NCI-H1694 treated with DMSO at 0.1 percent for 48 hours (cell line): ENCODE measurements around the gene SKAP1.
A peak's percentile ranks its signal among the peaks of the same experiment; 100 is the strongest.
"Not testable (repeated sequence)": the region's sequence is repeated elsewhere in the genome, so short reads cannot be mapped to it uniquely, and the experiment has no call there.

Source experiments
- DNase-seq: peaks from one replicate; lab custom pipeline; 2025; lab: John Stamatoyannopoulos, UW

Gene SKAP1

DNA sequence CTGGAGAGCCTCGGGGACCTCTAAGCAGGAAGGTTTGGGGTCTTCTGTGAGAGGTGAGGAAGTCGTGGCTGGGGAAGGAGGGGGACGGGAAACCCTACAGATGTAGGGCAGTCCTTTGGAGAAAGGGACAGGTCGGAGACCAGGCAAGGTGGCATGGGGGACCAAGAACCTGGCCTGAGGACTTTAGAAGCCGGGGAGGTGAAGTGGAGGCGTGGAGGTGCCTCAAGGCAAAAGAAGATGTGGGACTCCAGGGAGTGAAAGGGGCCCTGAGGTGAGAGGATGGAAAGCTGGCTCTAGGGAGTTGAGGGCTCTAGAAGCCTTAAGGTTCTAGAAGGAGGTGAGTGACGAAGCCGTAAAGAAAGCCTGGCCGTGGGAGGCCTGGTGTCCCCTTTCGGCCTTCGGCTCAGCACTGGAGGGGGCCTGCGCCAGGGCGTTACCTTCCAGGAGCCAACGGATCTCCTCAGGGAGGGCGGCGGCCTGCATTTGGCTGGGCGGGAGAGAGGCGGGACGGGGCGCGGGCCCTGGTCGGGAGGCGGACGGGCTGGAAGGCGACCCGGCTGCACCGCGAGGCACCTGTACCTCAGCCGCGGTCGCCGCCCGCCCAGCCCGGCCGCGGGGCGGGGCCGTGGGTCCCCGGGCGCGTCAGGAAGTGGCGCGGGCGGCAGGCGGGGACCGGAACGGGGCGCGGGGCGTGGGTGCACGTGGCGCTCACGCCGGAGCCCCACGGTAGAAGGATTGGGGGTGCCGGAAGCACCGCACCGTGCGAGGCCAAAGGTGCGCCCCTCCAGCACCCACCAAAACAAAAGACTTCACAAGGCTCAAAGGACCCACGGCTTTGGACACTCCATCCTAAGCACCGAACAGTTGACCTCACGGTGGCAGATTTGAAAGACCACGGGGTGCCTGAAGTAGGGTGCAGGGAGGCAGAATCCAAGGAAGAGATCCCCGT, at the start of gene SKAP1:
TSS of gene SKAP1 (minus strand) at position 577 of the 949 bp plus-strand sequence.
- DNase-seq, result no peak

- no peak for DNase-seq
Observed at GRCh38 chr17:48479014-48479402, 49.0 kb upstream of the SKAP1 start.

- no peak for DNase-seq
Observed at GRCh38 chr17:48478224-48479013, 48.4 kb upstream of the SKAP1 start.

DNA sequence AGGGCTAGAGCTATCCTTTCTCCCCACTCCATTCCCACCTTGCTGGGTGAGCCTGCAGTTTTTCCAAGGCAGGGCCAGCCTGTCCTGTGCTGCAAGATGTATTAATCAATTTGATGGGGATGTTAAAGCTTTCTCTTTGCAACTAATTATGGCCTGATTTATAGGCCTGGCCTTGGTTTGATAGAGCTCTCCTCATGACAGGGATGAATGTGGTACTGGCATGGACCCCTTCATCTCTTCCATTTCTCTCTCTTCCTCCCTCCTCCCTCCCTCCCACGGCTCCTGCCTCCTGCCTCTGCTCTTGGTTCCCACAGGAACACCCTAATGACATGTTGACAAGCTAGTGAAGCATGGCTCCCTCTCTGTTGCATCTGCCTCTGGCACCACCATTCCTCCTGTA, 47.2 kb upstream of the SKAP1 start:
- DNase-seq, result no peak

DNA sequence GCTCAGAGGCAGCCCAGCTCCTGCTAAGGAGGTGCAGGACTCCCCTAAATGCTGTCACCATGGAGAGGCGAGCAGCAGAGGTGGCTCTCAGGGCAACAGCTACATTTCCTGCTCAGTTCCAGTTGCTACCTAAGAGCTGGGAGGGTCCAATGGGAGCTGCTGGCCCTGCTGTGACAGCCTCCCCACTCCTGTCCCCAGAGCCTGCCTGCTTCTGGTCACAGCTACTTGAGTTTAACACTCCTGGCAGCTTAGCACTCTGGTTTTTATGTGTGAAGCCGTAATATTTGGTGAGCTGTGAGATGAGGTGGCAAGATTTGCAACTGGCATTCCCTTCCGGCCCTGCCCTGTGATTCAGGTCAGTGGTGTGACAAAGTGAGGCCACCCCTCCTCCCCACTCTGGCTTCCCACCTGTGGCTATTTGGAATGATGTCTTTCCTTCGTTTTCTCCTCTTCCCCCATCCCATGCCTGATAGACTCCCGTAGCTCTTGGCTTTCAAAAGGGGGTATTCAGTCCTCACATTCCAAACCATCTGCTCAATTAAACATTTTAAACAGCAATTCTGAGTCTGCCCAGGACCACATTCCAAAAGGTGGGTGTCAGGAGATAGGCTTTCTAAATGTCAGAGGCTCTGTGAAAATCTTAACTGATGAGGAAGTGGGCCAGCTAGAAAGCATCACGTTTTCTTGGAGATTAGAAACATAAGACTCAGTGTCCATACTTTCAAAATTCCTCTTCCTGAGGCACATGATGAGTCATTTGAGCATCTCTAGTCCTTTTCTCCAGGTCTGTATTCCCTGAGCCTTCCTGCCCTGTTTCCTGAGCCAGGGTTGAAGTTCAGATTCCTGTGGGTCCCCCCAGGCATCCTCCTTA, 42.6 kb upstream of the SKAP1 start:
- DNase-seq, result no peak

DNA sequence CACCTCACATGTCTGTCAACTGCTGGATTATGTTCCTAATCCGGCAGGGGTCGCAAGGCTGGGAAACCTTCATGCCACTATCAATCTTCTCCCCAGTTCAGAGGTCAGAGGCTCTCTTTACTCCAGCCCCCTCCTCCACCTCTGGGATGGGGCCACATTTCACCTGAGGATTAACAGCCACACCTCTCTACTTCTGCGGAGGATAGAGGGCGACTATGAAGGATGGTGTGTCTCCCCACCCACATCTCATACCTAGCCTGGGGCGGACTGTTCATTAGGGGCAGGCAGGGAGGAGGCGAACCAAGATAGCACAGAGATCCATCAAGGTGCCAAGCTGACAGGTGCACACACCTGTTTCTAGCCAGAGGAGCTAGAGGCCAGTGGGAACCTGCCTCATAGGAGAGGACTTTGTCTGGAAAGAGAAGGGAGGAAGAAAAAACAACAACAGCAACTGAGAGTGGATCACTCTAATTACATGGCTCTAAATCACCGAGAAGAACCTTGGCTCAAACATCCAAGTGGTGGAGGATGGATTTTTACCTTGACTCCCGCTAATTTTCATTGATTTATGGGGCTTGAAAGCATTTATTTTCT, 41.9 kb upstream of the SKAP1 start:
- no peak for DNase-seq

- no peak for DNase-seq
Observed at GRCh38 chr17:48470388-48471034, 40.5 kb upstream of the SKAP1 start.

GRCh38 chr17:48469227-48469626, 39.2 kb upstream of the SKAP1 start:
- no peak for DNase-seq

GRCh38 chr17:48468299-48468698, 38.3 kb upstream of the SKAP1 start:
- DNase-seq, result no peak

GRCh38 chr17:48465884-48466283, 35.9 kb upstream of the SKAP1 start:
- no peak for DNase-seq

GRCh38 chr17:48463526-48463925, 33.5 kb upstream of the SKAP1 start:
- DNase-seq, result no peak

GRCh38 chr17:48462946-48463345, 32.9 kb upstream of the SKAP1 start:
- DNase-seq, result no peak

- no peak for DNase-seq
Observed at GRCh38 chr17:48460052-48460451, 30.0 kb upstream of the SKAP1 start.

GRCh38 chr17:48459070-48459844, 29.2 kb upstream of the SKAP1 start:
- no peak for DNase-seq

GRCh38 chr17:48457080-48457836, 27.2 kb upstream of the SKAP1 start:
- DNase-seq, result peak; percentile 25

DNA sequence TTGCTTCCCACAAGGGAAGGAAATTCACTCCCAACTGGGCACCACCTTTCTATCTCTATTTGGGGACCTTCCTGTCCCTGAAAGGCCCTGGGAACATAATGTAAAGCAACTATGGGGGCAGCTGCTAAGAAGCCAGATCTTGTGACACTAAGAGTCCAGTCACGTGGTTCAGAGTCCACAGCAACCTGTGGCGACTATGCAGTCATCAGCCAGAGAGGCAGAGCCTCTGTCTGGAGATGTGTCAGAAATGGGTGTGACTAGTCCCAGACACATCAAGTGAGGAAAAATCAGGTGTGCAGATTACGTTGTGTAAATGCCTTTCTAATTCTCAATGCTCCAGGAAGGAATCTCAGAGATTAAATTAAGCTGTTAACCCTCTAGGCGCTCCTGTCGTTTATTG, 26.6 kb upstream of the SKAP1 start:
- DNase-seq, result no peak

DNA sequence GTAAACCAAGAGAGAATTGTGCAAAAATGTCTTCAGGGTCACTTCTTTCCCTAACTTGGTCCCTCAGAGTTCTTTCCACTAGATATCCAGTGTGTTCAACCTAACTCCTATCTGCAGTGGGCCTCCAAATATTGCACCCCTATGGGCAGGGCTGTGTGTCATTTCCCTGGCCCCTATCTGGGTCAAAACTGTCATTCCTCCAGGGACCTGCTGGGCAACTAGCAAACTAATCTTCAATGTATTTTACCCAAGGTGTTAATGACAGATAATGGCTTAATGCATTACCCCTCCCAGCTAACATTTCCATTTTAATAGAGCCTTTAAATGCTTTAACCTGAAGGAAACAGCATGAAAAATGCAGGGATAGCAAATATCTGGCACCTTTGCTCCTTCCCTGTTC, 25.8 kb upstream of the SKAP1 start:
- no peak for DNase-seq

DNA sequence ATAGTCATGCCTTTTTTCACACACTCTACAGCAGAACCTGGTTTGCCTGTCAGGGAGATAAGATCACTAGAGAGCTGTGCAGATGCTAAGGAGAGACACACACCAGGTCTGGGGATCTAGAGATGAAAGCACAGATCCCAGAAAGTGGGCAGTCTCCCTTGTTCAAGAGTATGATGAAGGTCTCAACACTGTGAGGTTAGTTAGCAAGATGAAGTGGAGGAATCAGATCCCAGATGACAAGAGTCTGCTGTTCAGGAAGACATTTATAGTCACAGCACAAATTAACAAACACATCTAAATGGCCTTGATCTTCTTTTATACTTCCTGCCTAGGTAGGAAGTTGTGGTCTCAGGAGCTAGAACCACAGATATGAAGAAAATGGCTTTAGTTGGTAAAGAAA, 23.4 kb upstream of the SKAP1 start:
- DNase-seq, result no peak

DNA sequence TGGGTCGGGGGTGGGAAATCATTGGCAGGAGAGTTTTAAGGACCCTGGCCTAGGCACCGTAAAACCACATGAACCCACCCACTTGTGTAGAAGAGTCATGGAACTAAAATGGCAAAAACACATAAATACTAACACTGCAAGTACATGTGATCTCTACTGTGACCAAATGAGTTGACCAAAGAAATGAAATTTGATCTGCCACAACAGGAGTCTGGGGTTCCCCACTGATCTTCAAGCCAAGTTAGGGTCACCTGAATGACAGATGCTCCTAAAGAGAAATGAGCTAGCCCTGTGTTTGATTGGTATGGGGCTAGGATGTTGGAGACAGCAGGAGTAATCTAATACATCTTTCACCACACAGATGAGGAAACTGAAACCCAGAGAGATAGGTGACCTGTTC, 21.5 kb upstream of the SKAP1 start:
- no peak for DNase-seq

DNA sequence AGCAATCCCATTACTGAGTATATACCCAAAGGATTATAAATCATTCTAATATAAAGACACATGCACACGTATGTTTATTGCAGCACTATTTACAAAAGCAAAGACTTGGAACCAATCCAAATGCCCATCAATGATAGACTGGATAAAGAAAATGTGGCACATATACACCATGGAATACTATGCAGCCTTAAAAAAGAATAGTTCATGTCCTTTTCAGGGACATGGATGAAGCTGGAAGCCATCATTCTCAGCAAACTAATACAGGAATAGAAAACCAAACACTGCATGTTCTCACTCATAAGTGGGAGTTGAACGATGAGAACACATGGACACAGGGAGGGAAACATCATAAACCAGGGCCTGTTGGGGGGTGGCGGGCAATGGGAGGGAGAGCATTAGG, 19.3 kb upstream of the SKAP1 start:
- not testable (repeated sequence) for DNase-seq
